Smooth muscle cell (in vitro differentiated cells): ENCODE data around the gene PLEK. TPM values are rescaled to one million over a fixed set of nuclear protein-coding genes. Genes with fewer than 3 reads are reported as not detected.

Experiments used
- DNase-seq: peaks from one replicate; lab custom pipeline; 2025; ENCODE audit not compliant: unreplicated experiment; lab: John Stamatoyannopoulos, UW
- H2AFZ ChIP-seq: fragments of 200-600 bp; sonication (generic); 2 replicates; pipeline ENCODE4 v1.6.0; 2016; ENCODE audit warnings: antibody characterized with exemption, low read depth, mild to moderate bottlenecking
- H3F3A ChIP-seq: fragments of 200-600 bp; sonication (generic); 2 replicates; pipeline ENCODE4 v1.6.0; 2017; ENCODE audit warnings: antibody characterized with exemption, low read depth
- H3K27ac ChIP-seq: fragments of 200-600 bp; sonication (generic); 2 replicates; pipeline ENCODE4 v1.5.1; 2016; ENCODE audit warnings: low read depth, mild to moderate bottlenecking
- H3K27me3 ChIP-seq: fragments of 200-600 bp; sonication (generic); 2 replicates; pipeline ENCODE4 v1.6.1; 2016; ENCODE audit warnings: low read depth, mild to moderate bottlenecking
- H3K36me3 ChIP-seq: fragments of 200-600 bp; sonication (generic); 2 replicates; pipeline ENCODE4 v1.5.1; 2016; ENCODE audit warnings: low read depth
- H3K4me1 ChIP-seq: fragments of 200-600 bp; sonication (generic); 2 replicates; pipeline ENCODE4 v1.5.1; 2016; ENCODE audit warnings: low read depth
- H3K4me2 ChIP-seq: fragments of 200-600 bp; sonication (generic); 2 replicates; pipeline ENCODE4 v1.6.0; 2016; ENCODE audit warnings: mild to moderate bottlenecking
- H3K4me3 ChIP-seq: fragments of 200-600 bp; sonication (generic); 2 replicates; pipeline ENCODE4 v1.5.1; 2016; ENCODE audit warnings: mild to moderate bottlenecking
- H3K79me2 ChIP-seq: fragments of 200-600 bp; sonication (generic); 2 replicates; pipeline ENCODE4 v1.6.0; 2016; ENCODE audit warnings: low read depth, mild to moderate bottlenecking
- H3K9ac ChIP-seq: fragments of 200-600 bp; sonication (generic); 2 replicates; pipeline ENCODE4 v1.6.0; 2016; ENCODE audit warnings: low read depth
- H3K9me3 ChIP-seq: fragments of 200-600 bp; sonication (generic); replicated peaks from 2 replicates; pipeline ENCODE4 v1.5.1; 2016; ENCODE audit warnings: low read depth
- H4K20me1 ChIP-seq: fragments of 200-600 bp; sonication (generic); 2 replicates; pipeline ENCODE4 v1.6.0; 2016; ENCODE audit warnings: low read depth
- WGBS: methylation state at CpG from one replicate; pipeline ENCODE4 v1.1.7; 2016; ENCODE audit warnings: low lambda C conversion rate; 5-methylcytosine and 5-hydroxymethylcytosine counted together
- polyA plus RNA-seq: library from polyadenylated mRNA; unstranded; fragments of >200 nt; fragmentation: Nextera tagmentation; extraction: Ambion mirVana; gene quantifications from 2 replicates; pipeline ENCODE4 v1.2.1, GENCODE V29; 2016
- total RNA-seq: library from RNA; depleted of rRNA; stranded (reverse); fragments of >200 nt; gene quantifications from 2 replicates; pipeline ENCODE4 v1.2.3, GENCODE V29; 2014
- TF ChIP-seq, protein P1 (sequence below): fragments of 200-600 bp; sonication (generic); IDR thresholded peaks from 2 replicates; pipeline ENCODE4 v1.5.1; 2017; ENCODE audit warnings: borderline replicate concordance, mild to moderate bottlenecking, antibody characterized with exemption; ENCODE audit not compliant: insufficient read depth, poor library complexity, severe bottlenecking

Gene PLEK
- total and polyA plus RNA-seq, 2 experiments from 2014 or later = not detected

DNA sequence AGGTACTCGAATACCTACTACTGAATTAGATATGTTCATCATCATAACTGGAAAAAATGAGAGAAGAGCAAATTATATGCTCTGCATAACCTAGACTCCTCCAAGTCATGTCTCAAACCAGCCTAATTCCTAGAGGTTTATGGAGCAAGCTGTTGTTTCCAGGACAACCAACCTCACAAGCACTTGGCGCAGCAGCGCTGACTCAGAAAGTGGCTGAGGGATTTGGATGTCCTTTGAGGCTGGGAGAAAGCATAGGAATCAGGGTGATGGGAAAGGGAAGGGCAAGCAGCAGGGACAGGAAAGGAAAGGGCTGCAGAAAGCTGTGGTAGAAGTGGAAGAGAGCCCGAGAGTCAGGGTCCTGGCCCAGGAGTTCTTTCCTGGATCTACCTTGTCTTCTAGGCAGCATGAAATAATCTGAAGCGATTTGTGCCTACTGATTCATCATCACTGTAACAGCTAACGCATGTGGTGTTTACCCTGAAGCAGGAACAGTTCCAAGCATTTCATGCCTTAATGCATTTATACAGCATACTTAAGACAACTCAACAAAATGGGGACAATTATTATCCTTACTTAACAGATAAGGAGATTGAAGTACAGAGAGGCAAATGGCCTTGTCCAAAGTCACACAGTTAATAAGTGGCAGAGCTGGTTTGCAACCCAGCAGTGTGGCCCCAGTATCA, 3.7 kb downstream of the PLEK start:
- Histone ChIP-seq H3K9me3 (no peaks in the 10 kb centered on the region), H3K27ac (peak overlapping the region; percentile 88), H3K9ac (peak overlapping the region; percentile 84), H3K4me2 (peak overlapping the region; percentile 14), H3K4me3 (no peak overlapping the region), H3K4me1 (no peaks in the 10 kb centered on the region), H2AFZ (no peak overlapping the region), H4K20me1 (no peaks in the 10 kb centered on the region), H3K36me3 (no peaks in the 10 kb centered on the region), H3F3A (peaks cover 8% of the 10 kb centered on the region), H3K79me2 (no peaks in the 10 kb centered on the region), H3K27me3 (no peaks in the 10 kb centered on the region)
- DNase-seq = no peak
- TF ChIP-seq, protein P1, sequence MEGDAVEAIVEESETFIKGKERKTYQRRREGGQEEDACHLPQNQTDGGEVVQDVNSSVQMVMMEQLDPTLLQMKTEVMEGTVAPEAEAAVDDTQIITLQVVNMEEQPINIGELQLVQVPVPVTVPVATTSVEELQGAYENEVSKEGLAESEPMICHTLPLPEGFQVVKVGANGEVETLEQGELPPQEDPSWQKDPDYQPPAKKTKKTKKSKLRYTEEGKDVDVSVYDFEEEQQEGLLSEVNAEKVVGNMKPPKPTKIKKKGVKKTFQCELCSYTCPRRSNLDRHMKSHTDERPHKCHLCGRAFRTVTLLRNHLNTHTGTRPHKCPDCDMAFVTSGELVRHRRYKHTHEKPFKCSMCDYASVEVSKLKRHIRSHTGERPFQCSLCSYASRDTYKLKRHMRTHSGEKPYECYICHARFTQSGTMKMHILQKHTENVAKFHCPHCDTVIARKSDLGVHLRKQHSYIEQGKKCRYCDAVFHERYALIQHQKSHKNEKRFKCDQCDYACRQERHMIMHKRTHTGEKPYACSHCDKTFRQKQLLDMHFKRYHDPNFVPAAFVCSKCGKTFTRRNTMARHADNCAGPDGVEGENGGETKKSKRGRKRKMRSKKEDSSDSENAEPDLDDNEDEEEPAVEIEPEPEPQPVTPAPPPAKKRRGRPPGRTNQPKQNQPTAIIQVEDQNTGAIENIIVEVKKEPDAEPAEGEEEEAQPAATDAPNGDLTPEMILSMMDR = no peak
- 49% methylated on average over 6 of the region's 6 CpGs for WGBS

DNA sequence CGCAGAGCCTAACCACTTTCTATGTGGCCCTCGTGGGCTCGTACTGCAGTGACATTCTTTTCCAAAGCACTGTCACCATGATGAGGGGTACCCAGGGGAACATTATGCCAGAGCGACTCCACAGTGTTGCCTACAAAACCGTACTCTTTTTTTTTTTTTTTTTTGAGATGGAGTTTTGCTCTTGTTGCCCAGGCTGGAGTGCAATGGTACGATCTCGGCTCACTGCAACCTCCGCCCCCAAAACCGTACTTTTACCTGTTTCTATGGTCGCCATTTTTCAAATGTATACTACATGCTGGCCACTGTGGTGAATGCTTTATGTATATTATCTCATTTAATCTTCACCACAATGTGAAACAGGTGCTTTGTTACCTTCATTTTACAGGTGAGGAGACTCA, 4.3 kb downstream of the PLEK start:
- Histone ChIP-seq H3K4me3 (no peak overlapping the region), H4K20me1 (no peaks in the 10 kb centered on the region), H3K9me3 (no peaks in the 10 kb centered on the region), H3F3A (peaks cover 8% of the 10 kb centered on the region), H3K4me2 (no peak overlapping the region), H3K4me1 (no peaks in the 10 kb centered on the region), H3K79me2 (no peaks in the 10 kb centered on the region), H3K36me3 (no peaks in the 10 kb centered on the region), H2AFZ (no peak overlapping the region), H3K9ac (peak overlapping the region; percentile 32), H3K27ac (peak overlapping the region; percentile 88), H3K27me3 (no peaks in the 10 kb centered on the region)
- 86% methylated on average over 10 of the region's 10 CpGs for WGBS
- TF ChIP-seq, protein P1 = no peak
- DNase-seq = no peak

DNA sequence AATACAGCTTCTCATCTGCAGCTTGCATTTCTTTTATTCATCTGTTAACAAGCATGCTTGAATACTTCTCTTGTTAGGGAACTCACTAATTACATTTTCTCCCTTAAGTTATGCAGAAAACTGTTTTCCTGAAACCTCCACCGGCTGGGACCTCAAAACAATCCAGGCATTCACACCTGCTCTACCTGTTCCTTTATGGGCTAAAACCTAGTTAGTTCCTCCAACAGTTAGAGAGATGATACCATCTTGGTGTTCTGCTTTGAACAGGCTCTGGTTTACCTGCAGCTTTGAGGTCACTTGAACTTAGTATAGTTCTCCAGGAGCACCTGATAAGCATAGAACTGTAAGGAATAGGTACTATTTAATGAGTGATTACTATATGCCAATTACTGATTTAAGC, 6.1 kb downstream of the PLEK start:
- no peaks in the 10 kb centered on the region for H3K79me2 ChIP-seq
- no peaks in the 10 kb centered on the region for H4K20me1 ChIP-seq
- no peak overlapping the region for H3K9ac ChIP-seq
- H3K4me1 ChIP-seq = no peaks in the 10 kb centered on the region
- no peak for DNase-seq
- peaks cover 8% of the 10 kb centered on the region for H3F3A ChIP-seq
- no peaks in the 10 kb centered on the region for H3K36me3 ChIP-seq
- no peak overlapping the region for H2AFZ ChIP-seq
- H3K27me3 ChIP-seq = peaks cover 17% of the 10 kb centered on the region
- WGBS = 51% methylated on average over 1 of the region's 1 CpG
- H3K27ac ChIP-seq = no peak overlapping the region
- H3K9me3 ChIP-seq = no peaks in the 10 kb centered on the region
- no peak overlapping the region for H3K4me3 ChIP-seq
- no peak overlapping the region for H3K4me2 ChIP-seq
- TF ChIP-seq, protein P1 = no peak

DNA sequence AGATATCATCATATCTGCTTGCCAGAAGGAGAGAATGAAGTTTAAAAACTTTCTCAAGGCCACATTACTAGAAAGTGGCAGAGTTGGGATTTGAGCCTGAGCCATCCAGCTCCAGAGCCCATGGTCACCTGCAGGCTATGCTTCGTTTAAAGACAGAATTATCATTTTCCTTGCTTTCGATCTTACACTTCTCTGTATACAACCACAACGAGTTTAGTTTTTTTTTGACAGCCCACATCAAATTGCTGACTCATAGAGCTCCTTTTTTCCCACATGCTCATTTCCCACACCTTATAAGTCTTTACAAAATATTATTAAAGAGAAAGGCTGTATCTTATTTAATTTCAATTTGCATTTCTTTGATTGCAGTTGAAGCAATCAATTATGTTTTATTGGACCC, 6.5 kb downstream of the PLEK start:
- no peaks in the 10 kb centered on the region for H4K20me1 ChIP-seq
- H3K4me3 ChIP-seq = no peak overlapping the region
- H3K27me3 ChIP-seq = peaks cover 20% of the 10 kb centered on the region
- no peaks in the 10 kb centered on the region for H3K9me3 ChIP-seq
- no peak overlapping the region for H2AFZ ChIP-seq
- H3K4me2 ChIP-seq = no peak overlapping the region
- WGBS = 58% methylated on average over 3 of the region's 3 CpGs
- no peak overlapping the region for H3K9ac ChIP-seq
- H3K4me1 ChIP-seq = no peaks in the 10 kb centered on the region
- no peaks in the 10 kb centered on the region for H3K79me2 ChIP-seq
- H3K36me3 ChIP-seq = no peaks in the 10 kb centered on the region
- DNase-seq = no peak
- H3K27ac ChIP-seq = no peak overlapping the region
- TF ChIP-seq, protein P1 = no peak
- H3F3A ChIP-seq = peaks cover 8% of the 10 kb centered on the region
